WTC11 (cell line): ENCODE results near the gene PTCH1.

Source experiments
- ZNF425 ChIP-seq: fragments of 250-450 bp; sonication (Bioruptor Pico); conservative IDR thresholded peaks from 2 replicates; pipeline ENCODE4 v1.9.0; 2021; ENCODE audit warnings: mild to moderate bottlenecking
- ZSCAN18 ChIP-seq: fragments of 250-450 bp; sonication (Bioruptor Pico); IDR thresholded peaks from 2 replicates; pipeline ENCODE4 v2.1.2; 2022; ENCODE audit warnings: mild to moderate bottlenecking, moderate library complexity

GRCh38 chr9:95465115-95465514 lies 51.7 kb downstream of the PTCH1 start:
- TF ChIP-seq ZSCAN18 = no peak
- no peak for TF ChIP-seq ZNF425 (CRISPR knock-in tag)
